22Rv1 (cell line): ENCODE results near the gene SYTL1.
A peak's percentile ranks its signal among the peaks of the same experiment; 100 is the strongest.

Source experiments
- ZFX ChIP-seq: fragments of 450-650 bp; IDR thresholded peaks from 2 replicates; pipeline ENCODE4 v1.6.1; 2017; ENCODE audit warnings: antibody characterized with exemption, borderline replicate concordance
- TF ChIP-seq, protein P1 (sequence below): fragments of 450-650 bp; IDR thresholded peaks from 2 replicates; pipeline ENCODE4 v1.5.1; 2017; ENCODE audit warnings: mild to moderate bottlenecking

DNA sequence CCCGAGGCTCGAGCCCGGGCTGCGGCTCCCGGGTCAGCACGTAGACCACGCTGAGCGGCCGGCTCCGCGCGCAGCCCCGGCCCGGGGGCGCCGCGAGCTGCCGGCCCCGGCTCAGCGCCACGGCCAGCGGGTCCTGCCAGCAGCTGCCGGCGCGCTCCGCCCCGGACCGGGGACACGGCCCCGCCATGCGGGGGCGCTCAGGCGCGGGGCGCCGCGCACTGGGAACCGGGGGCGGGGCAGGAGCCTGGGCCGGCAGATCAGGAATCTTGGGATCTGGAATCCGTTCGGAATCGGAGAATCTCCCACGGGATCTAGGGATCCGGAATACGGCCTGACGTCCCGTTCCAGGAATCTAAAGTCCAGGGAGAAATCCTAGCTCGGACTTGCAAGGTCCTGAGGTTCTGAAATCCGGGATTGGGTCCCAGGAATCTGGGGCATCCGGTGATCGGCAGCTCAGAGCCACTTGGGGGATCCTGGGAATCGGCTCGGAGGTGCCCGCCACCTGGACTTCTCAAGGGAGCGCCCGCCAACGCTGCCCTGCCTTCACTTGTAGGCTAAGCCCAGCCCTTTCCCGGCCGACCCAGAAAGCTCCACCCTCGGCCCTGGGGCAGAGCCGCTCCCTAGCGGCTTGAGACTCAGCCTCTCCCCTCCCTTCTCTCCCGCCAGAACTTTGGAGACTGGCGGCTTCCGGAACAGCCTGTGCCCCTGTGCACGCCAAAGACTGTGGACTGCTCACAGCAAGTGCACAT, 24.8 kb downstream of the SYTL1 start, which contains the start of gene MAP3K6:
- TF ChIP-seq, protein P1, sequence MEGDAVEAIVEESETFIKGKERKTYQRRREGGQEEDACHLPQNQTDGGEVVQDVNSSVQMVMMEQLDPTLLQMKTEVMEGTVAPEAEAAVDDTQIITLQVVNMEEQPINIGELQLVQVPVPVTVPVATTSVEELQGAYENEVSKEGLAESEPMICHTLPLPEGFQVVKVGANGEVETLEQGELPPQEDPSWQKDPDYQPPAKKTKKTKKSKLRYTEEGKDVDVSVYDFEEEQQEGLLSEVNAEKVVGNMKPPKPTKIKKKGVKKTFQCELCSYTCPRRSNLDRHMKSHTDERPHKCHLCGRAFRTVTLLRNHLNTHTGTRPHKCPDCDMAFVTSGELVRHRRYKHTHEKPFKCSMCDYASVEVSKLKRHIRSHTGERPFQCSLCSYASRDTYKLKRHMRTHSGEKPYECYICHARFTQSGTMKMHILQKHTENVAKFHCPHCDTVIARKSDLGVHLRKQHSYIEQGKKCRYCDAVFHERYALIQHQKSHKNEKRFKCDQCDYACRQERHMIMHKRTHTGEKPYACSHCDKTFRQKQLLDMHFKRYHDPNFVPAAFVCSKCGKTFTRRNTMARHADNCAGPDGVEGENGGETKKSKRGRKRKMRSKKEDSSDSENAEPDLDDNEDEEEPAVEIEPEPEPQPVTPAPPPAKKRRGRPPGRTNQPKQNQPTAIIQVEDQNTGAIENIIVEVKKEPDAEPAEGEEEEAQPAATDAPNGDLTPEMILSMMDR: peak; percentile 87
- no peak for TF ChIP-seq ZFX
